Sigmoid colon (tissue), 7 donors: Measurements from ENCODE around the gene PRICKLE1. TPM values are rescaled to one million over a fixed set of nuclear protein-coding genes. Genes with fewer than 3 reads are reported as not detected.

Experiments
- DNase-seq: peaks from one replicate; pipeline ENCODE4 v3.0.0-alpha.2; 2019
- H3K27ac ChIP-seq, 4 donors: fragments of 200-600 bp; sonication (generic); one replicate each; pipeline ENCODE4 v1.5.1; 2016 to 2019; ENCODE audit warnings: mild to moderate bottlenecking in 1 of 4
- H3K27me3 ChIP-seq, 3 donors: fragments of 200-600 bp; sonication (generic); one replicate each; pipeline ENCODE4 v1.5.1; 2019; ENCODE audit warnings: mild to moderate bottlenecking in 1 of 3
- H3K36me3 ChIP-seq, 4 donors: fragments of 200-600 bp; sonication (generic); one replicate each; pipeline ENCODE4 v1.5.1; 2016 to 2019
- H3K4me1 ChIP-seq, 4 donors: fragments of 200-600 bp; sonication (generic); one replicate each; pipeline ENCODE4 v1.5.1; 2017 to 2019
- H3K4me3 ChIP-seq, 4 donors: fragments of 200-600 bp; sonication (generic); one replicate each; pipeline ENCODE4 v1.5.1; 2017 to 2019; ENCODE audit warnings: mild to moderate bottlenecking in 2 of 4, moderate library complexity in 1 of 4
- H3K9me3 ChIP-seq, 4 donors: fragments of 200-600 bp in 3 of 4; sonication (generic) in 3 of 4; one replicate each; pipeline versions ENCODE4 v1.5.1 to v1.6.1; 2013 to 2019
- EP300 ChIP-seq, 4 donors: sonication (generic); formaldehyde crosslinking; IDR thresholded peaks; one replicate each; pipeline ENCODE4 v1.6.1; 2017; ENCODE audit warnings: antibody characterized with exemption in 4 of 4
- POLR2A ChIP-seq, 2 donors: fragments of 450-650 bp; IDR thresholded peaks; one replicate each; pipeline ENCODE4 v1.6.1; 2016; ENCODE audit warnings: antibody characterized with exemption in 2 of 2, mild to moderate bottlenecking in 2 of 2, moderate library complexity in 2 of 2
- POLR2AphosphoS5 ChIP-seq, 4 donors: sonication (generic); formaldehyde crosslinking; IDR thresholded peaks; one replicate each; pipeline ENCODE4 v1.6.1; 2017; ENCODE audit warnings: antibody characterized with exemption in 4 of 4
- WGBS, 2 donors: extraction: QIAGEN DNeasy Blood & Tissue Kit; methylation state at CpG; one replicate each; pipeline ENCODE4 v1.1.7; 2013; 5-methylcytosine and 5-hydroxymethylcytosine counted together
- intact Hi-C: fragments of 100-400 bp; cut with DNase I; formaldehyde crosslinking; loops from one replicate; pipeline ENCODE4 v1.15.1; 2023
- polyA plus RNA-seq, 3 donors: library from polyadenylated mRNA; stranded (reverse); fragments of 200-250 nt; gene quantifications; one replicate each; pipeline ENCODE4 v1.2.3, GENCODE V29; 2013
- small RNA-seq, 3 donors: library from RNA; depleted of rRNA; stranded (forward); fragments of <200 nt; gene quantifications; one replicate each; pipeline ENCODE3, GENCODE V24; 2016
- total RNA-seq, 4 donors: library from RNA; depleted of rRNA; stranded (reverse); fragments of >200 nt; gene quantifications; one replicate each; pipeline ENCODE4 v1.1.0, GENCODE V29; 2016
- TF ChIP-seq, protein P1 (sequence below), 4 experiments: fragments of 450-650 bp in 3 of 4; fragments of 200-600 bp in 1 of 4; IDR thresholded peaks; one replicate each; pipeline ENCODE4 v1.5.1; 2016 to 2019; ENCODE audit warnings: antibody characterized with exemption in 4 of 4, mild to moderate bottlenecking in 3 of 4, moderate library complexity in 2 of 4
- donor health status: healthy with polysubstance abuse.
- donor health status: Bipolar disorder and iron deficiency.
- donor health status: healthy.

The PRICKLE1 gene
- total and polyA plus RNA-seq, 7 donors, result 0.46 to 12.4 (median 7.8) TPM

DNA sequence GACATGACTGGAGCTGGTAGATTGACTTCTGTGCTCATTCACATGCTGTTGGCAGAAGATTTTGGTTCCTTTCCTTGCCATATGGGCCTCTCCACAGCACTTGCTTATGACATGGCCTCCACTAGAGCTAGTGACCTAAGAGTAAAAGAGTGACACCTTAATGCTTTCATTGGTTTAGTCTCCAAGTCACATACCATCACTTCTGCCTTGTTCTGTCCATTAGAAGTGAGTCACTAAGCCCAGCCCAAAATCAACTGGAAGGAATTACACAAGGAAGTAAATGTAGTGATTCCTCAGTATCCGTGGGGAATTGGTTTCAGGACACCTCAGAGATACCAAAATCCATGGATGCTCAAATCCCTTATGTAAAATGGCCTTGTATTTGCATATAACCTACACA, 182.2 kb downstream of the PRICKLE1 start:
- H3K4me1 ChIP-seq, result no peaks in the 10 kb centered on the region
- H3K27me3 ChIP-seq, result no peaks in the 10 kb centered on the region
- H3K4me3 ChIP-seq, result no peak overlapping the region
- intact Hi-C loops, result no loop called here
- TF ChIP-seq POLR2AphosphoS5 (IDR thresholded peaks at IDR 0.05) (no peak), EP300 (IDR thresholded peaks at IDR 0.05) (no peak), POLR2A (IDR thresholded peaks at IDR 0.05) (no peak)
- TF ChIP-seq, protein P1, sequence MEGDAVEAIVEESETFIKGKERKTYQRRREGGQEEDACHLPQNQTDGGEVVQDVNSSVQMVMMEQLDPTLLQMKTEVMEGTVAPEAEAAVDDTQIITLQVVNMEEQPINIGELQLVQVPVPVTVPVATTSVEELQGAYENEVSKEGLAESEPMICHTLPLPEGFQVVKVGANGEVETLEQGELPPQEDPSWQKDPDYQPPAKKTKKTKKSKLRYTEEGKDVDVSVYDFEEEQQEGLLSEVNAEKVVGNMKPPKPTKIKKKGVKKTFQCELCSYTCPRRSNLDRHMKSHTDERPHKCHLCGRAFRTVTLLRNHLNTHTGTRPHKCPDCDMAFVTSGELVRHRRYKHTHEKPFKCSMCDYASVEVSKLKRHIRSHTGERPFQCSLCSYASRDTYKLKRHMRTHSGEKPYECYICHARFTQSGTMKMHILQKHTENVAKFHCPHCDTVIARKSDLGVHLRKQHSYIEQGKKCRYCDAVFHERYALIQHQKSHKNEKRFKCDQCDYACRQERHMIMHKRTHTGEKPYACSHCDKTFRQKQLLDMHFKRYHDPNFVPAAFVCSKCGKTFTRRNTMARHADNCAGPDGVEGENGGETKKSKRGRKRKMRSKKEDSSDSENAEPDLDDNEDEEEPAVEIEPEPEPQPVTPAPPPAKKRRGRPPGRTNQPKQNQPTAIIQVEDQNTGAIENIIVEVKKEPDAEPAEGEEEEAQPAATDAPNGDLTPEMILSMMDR (IDR thresholded peaks at IDR 0.05), result no peak
- no peaks in the 10 kb centered on the region for H3K9me3 ChIP-seq
- 91 to 100% methylated on average over 1 of the region's 1 CpG for WGBS, 2 donors
- peaks cover 0 to 3% (median 0%) of the 10 kb centered on the region in 4 donors for H3K36me3 ChIP-seq
- DNase-seq, result no peak
- no peak overlapping the region for H3K27ac ChIP-seq

Small RNA genes lying within 50 kb of the gene (small RNA-seq; reads per million reads assigned to genes)
- gene AC079600.1 (0 reads per million in 3 donors), gene AC079600.2 (0 reads per million in 3 donors), gene RF00019 (0 reads per million in 3 donors)
